NCI-H2171 (cell line): ENCODE measurements around the gene NPY4R2.
"Not testable (repeated sequence)": the region's sequence is repeated elsewhere in the genome, so short reads cannot be mapped to it uniquely, and the experiment has no call there.

ENCODE experiments used
- DNase-seq: peaks from one replicate; lab custom pipeline; 2025; lab: John Stamatoyannopoulos, UW

The NPY4R2 gene

GRCh38 chr10:47918475-47918874 lies at the start of gene NPY4R2:
Gene NPY4R2 (plus strand): TSS chr10:47918662. CDS start chr10:47921988, 3,326 bp downstream.
- not testable (repeated sequence) for DNase-seq

GRCh38 chr10:47870887-47871286 lies 47.6 kb upstream of the NPY4R2 start:
- not testable (repeated sequence) for DNase-seq

GRCh38 chr10:47871485-47872180 lies 46.8 kb upstream of the NPY4R2 start:
- not testable (repeated sequence) for DNase-seq

GRCh38 chr10:47872236-47872635 lies 46.2 kb upstream of the NPY4R2 start:
- not testable (repeated sequence) for DNase-seq

- not testable (repeated sequence) for DNase-seq
Observed at GRCh38 chr10:47884239-47884638, 34.2 kb upstream of the NPY4R2 start.

- not testable (repeated sequence) for DNase-seq
Observed at GRCh38 chr10:47884934-47885333, 33.5 kb upstream of the NPY4R2 start.

GRCh38 chr10:47886356-47886755 lies 32.1 kb upstream of the NPY4R2 start:
- not testable (repeated sequence) for DNase-seq

- not testable (repeated sequence) for DNase-seq
Observed at GRCh38 chr10:47886827-47887226, 31.6 kb upstream of the NPY4R2 start.

- not testable (repeated sequence) for DNase-seq
Observed at GRCh38 chr10:47890737-47891136, 27.7 kb upstream of the NPY4R2 start.

- DNase-seq = not testable (repeated sequence)
Observed at GRCh38 chr10:47892494-47893261, 25.8 kb upstream of the NPY4R2 start.

- not testable (repeated sequence) for DNase-seq
Observed at GRCh38 chr10:47894571-47894970, 23.9 kb upstream of the NPY4R2 start.

GRCh38 chr10:47897813-47898212 lies 20.6 kb upstream of the NPY4R2 start:
- DNase-seq = not testable (repeated sequence)

- DNase-seq = not testable (repeated sequence)
Observed at GRCh38 chr10:47909333-47909732, 9.1 kb upstream of the NPY4R2 start.

GRCh38 chr10:47910486-47910885 lies 8.0 kb upstream of the NPY4R2 start:
- DNase-seq = not testable (repeated sequence)

- not testable (repeated sequence) for DNase-seq
Observed at GRCh38 chr10:47914052-47914451, 4.4 kb upstream of the NPY4R2 start.

- not testable (repeated sequence) for DNase-seq
Observed at GRCh38 chr10:47915849-47916548, 2.5 kb upstream of the NPY4R2 start.

GRCh38 chr10:47920610-47921009 lies 2.1 kb downstream of the NPY4R2 start:
- not testable (repeated sequence) for DNase-seq

GRCh38 chr10:47922503-47922902 lies 4.0 kb downstream of the NPY4R2 start:
- DNase-seq = not testable (repeated sequence)

- DNase-seq = not testable (repeated sequence)
Observed at GRCh38 chr10:47924628-47925027, 6.2 kb downstream of the NPY4R2 start.

- not testable (repeated sequence) for DNase-seq
Observed at GRCh38 chr10:47927147-47927916, 8.9 kb downstream of the NPY4R2 start.

GRCh38 chr10:47928225-47928624 lies 9.8 kb downstream of the NPY4R2 start:
- DNase-seq = not testable (repeated sequence)

- not testable (repeated sequence) for DNase-seq
Observed at GRCh38 chr10:47932824-47933223, 14.4 kb downstream of the NPY4R2 start.
